ENCODE measurements around the gene CREBBP. TPM values are rescaled to one million over a fixed set of nuclear protein-coding genes. Genes with fewer than 3 reads are reported as not detected.
A peak's percentile ranks its signal among the peaks of the same experiment; 100 is the strongest.

CREBBP gene
- total and polyA plus RNA-seq, 9 of the 15 experiments (the other 6 are each of a cell fraction or from before 2014, with no cell fraction given): 0.70 to 24.8 (median 5.6) TPM

GRCh38 chr16:3774156-3774767 is 106.3 kb downstream of the CREBBP start:
- intact Hi-C loops (cut with micrococcal nuclease): no loop called here

GRCh38 chr16:3773663-3774062 is 106.8 kb downstream of the CREBBP start:
- FAIRE-seq (no peak), DNase-seq (ENCODE audit: extremely low read depth in 1 of 4, low spot score in 3 of 4) (no peak), ATAC-seq (no peak)
- H3K4me3 ChIP-seq: no peak overlapping the region
- H3K4me1 ChIP-seq (replicated peaks in 1 of 2; ENCODE audit: control insufficient read depth in 2 of 2, insufficient read depth in 2 of 2, low read length in 2 of 2): peaks cover 2 to 4% of the 10 kb centered on the region in 2 experiments; a peak in 2 of 5 replicates
- H3K4me2 ChIP-seq (ENCODE audit: insufficient read depth, low read length): no peak overlapping the region
- CTCF ChIA-PET (ENCODE audit: low intra/inter-chr PET ratio): no interaction called here
- H3K79me2 ChIP-seq (ENCODE audit: control insufficient read depth, insufficient read depth, low read length): no peaks in the 10 kb centered on the region
- intact Hi-C loops (cut with micrococcal nuclease): no loop called here
- no TSS peak for BruUV-seq (replicated peaks)
- H4K20me1 ChIP-seq (replicated peaks; ENCODE audit: control insufficient read depth, insufficient read depth, low read length): no peaks in the 10 kb centered on the region; the same call in 1 of the 2 replicates
- no peak overlapping the region for H2AFZ ChIP-seq (ENCODE audit: low read depth, low read length)
- H3K36me3 ChIP-seq (ENCODE audit: control insufficient read depth, insufficient read depth, low read length): peaks cover 72% of the 10 kb centered on the region
- POLR2A ChIA-PET: interaction anchor here (2.4 kb wide), 1 partner anchor 8 kb away, joined by 10 read pairs; no protein-coding TSS in a partner anchor
- no peaks in the 10 kb centered on the region for H3K9me1 ChIP-seq (ENCODE audit: control insufficient read depth, insufficient read depth, low read length)
- H3K9ac ChIP-seq (ENCODE audit: insufficient read depth in 1 of 2, low read depth in 2 of 2, low read length in 2 of 2): no peak overlapping the region
- no peaks in the 10 kb centered on the region for H3K27me3 ChIP-seq (ENCODE audit: control insufficient read depth in 2 of 2, insufficient read depth in 2 of 2, low read length in 2 of 2)
- WGBS (ENCODE audit: insufficient coverage, low coverage, missing lambda C conversion rate): 85% methylated on average over 10 of the region's 14 CpGs
- no peak for TF ChIP-seq CHCHD3 (CRISPR knock-in tag; IDR thresholded peaks at IDR 0.05)
- no peak for TF ChIP-seq ZNF699 (CRISPR knock-in tag; IDR thresholded peaks at IDR 0.05; ENCODE audit: insufficient replicate concordance)
- TF ChIP-seq SRSF1 (IDR thresholded peaks at IDR 0.05; ENCODE audit: low read depth, low read length): no peak
- TF ChIP-seq POLR2G (IDR thresholded peaks at IDR 0.05; ENCODE audit: low read depth, low read length): 0 out of 2 replicates have a peak, but pooled peaks have one; percentile 15
- TF ChIP-seq ZNF511 (CRISPR knock-in tag; IDR thresholded peaks at IDR 0.05): no peak
- TF ChIP-seq NR1H2 (CRISPR knock-in tag; IDR thresholded peaks at IDR 0.05): no peak
- in situ Hi-C loops (cut with MboI): no loop called here
- no peak overlapping the region for H3K27ac ChIP-seq (ENCODE audit: extremely low read depth, low read depth, low read length)
- H3K9me3 ChIP-seq (replicated peaks; ENCODE audit: control insufficient read depth, insufficient read depth, low read depth, low read length): no peaks in the 10 kb centered on the region

More at GRCh38 chr16:3774156-3774767, 106.3 kb downstream of the CREBBP start:
- in situ Hi-C loops (cut with MboI): no loop called here
- Histone ChIP-seq H3K4me1 (replicated peaks in 1 of 2; ENCODE audit: control insufficient read depth in 2 of 2, insufficient read depth in 2 of 2, low read length in 2 of 2) (peaks cover 3 to 4% of the 10 kb centered on the region in 2 experiments; a peak in 2 of 5 replicates), H4K20me1 (replicated peaks; ENCODE audit: control insufficient read depth, insufficient read depth, low read length) (no peaks in the 10 kb centered on the region; the same call in 1 of the 2 replicates), H3K27me3 (ENCODE audit: control insufficient read depth in 2 of 2, insufficient read depth in 2 of 2, low read length in 2 of 2) (no peaks in the 10 kb centered on the region), H3K4me2 (ENCODE audit: insufficient read depth, low read length) (no peak overlapping the region), H3K9me3 (replicated peaks; ENCODE audit: control insufficient read depth, insufficient read depth, low read depth, low read length) (no peaks in the 10 kb centered on the region), H3K27ac (ENCODE audit: extremely low read depth, low read depth, low read length) (no peak overlapping the region), H3K79me2 (ENCODE audit: control insufficient read depth, insufficient read depth, low read length) (no peaks in the 10 kb centered on the region), H3K9me1 (ENCODE audit: control insufficient read depth, insufficient read depth, low read length) (no peaks in the 10 kb centered on the region), H3K4me3 (no peak overlapping the region), H2AFZ (ENCODE audit: low read depth, low read length) (no peak overlapping the region), H3K9ac (ENCODE audit: insufficient read depth in 1 of 2, low read depth in 2 of 2, low read length in 2 of 2) (no peak overlapping the region), H3K36me3 (ENCODE audit: control insufficient read depth, insufficient read depth, low read length) (peaks cover 68% of the 10 kb centered on the region)
- ATAC-seq (no peak), FAIRE-seq (no peak), DNase-seq (ENCODE audit: extremely low read depth in 1 of 4, low spot score in 3 of 4) (no peak)
- 71% methylated on average over 6 of the region's 6 CpGs for WGBS (ENCODE audit: insufficient coverage, low coverage, missing lambda C conversion rate)
- BruUV-seq (replicated peaks): no TSS peak
- POLR2A ChIA-PET: no interaction called here
- TF ChIP-seq NFIC (IDR thresholded peaks at IDR 0.05) (peak; percentile 14; the same call in 1 of the 2 replicates), NUFIP1 (IDR thresholded peaks at IDR 0.05; ENCODE audit: partially characterized antibody) (no peak)
- CTCF ChIA-PET (ENCODE audit: low intra/inter-chr PET ratio): no interaction called here

Measured in K562 (cell line).